Heart left ventricle (tissue), 13 donors: Measurements from ENCODE around the gene FOXP4.

Experiments used
- CTCF ChIP-seq, 12 donors: fragments of 200-600 bp; sonication (generic) in 4 of 12; IDR thresholded peaks; one replicate each; pipeline versions ENCODE4 v1.5.0 to v1.8.0; 2018 to 2022; ENCODE audit warnings: antibody characterized with exemption in 12 of 12, mild to moderate bottlenecking in 5 of 12
- POLR2A ChIP-seq, 2 donors: fragments of 450-650 bp; IDR thresholded peaks; one replicate each; pipeline ENCODE4 v1.6.1; 2017; ENCODE audit warnings: antibody characterized with exemption in 2 of 2, mild to moderate bottlenecking in 2 of 2, moderate library complexity in 2 of 2
- donor health status: ischemic (EF 13 %, LVEDD 7.1; RV severe dilation, severe dysfunction).
- donor health status: DM: no; HTN: yes; CAD: no.
- donor health status: DM: no; HTN: no; CAD: no.
- donor health status: ischemic (EF 25% LVEDD 6.9; RV normal size, moderate dysfunction).
- donor health status: ischemic (EF 25% LVEDD 5.7; RV mildly dilated, moderate dysfunction).
- donor health status: ischemic (EF 35%, LVEDD 5.7; RV mildly dilated, moderate dysfunction).
- donor health status: nonischemic (EF 11% LVEDD 7.7; RV severe dilation, severe dysfunction).
- donor health status: DM: yes; HTN: yes; CAD: no.
- donor health status: PGD.
- donor health status: ischemic (EF 29% LVEDD 5.4; RV normal size, mild dysfunction).
- donor health status: nonischemic (EF 23%, LVEDD 6.1; RV moderate dilation, normal function).

- TF ChIP-seq POLR2A (IDR thresholded peaks at IDR 0.05) (no peak), CTCF (IDR thresholded peaks at IDR 0.05) (no peak)
These were observed 80.7 kb downstream of the FOXP4 start for GRCh38 chr6:41626917-41627316.
